Measurements from ENCODE around the gene CISTR. TPM values are rescaled to one million over a fixed set of nuclear protein-coding genes. Genes with fewer than 3 reads are reported as not detected.
"Not testable (repeated sequence)": the region's sequence is repeated elsewhere in the genome, so short reads cannot be mapped to it uniquely, and the experiment has no call there.

CISTR gene
- total RNA-seq, 1 donor from 2014 or later = not detected

GRCh38 chr12:53764615-53765014, 12.8 kb upstream of the CISTR start:
- no peaks in the 10 kb centered on the region for H3K4me1 ChIP-seq
- ATAC-seq (no peak), DNase-seq (no peak)
- intact Hi-C loops (cut with DNase I) = no loop called here
- no peaks in the 10 kb centered on the region for H3K9me3 ChIP-seq
- TF ChIP-seq, protein P1, sequence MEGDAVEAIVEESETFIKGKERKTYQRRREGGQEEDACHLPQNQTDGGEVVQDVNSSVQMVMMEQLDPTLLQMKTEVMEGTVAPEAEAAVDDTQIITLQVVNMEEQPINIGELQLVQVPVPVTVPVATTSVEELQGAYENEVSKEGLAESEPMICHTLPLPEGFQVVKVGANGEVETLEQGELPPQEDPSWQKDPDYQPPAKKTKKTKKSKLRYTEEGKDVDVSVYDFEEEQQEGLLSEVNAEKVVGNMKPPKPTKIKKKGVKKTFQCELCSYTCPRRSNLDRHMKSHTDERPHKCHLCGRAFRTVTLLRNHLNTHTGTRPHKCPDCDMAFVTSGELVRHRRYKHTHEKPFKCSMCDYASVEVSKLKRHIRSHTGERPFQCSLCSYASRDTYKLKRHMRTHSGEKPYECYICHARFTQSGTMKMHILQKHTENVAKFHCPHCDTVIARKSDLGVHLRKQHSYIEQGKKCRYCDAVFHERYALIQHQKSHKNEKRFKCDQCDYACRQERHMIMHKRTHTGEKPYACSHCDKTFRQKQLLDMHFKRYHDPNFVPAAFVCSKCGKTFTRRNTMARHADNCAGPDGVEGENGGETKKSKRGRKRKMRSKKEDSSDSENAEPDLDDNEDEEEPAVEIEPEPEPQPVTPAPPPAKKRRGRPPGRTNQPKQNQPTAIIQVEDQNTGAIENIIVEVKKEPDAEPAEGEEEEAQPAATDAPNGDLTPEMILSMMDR (IDR thresholded peaks at IDR 0.05) = no peak
- no peak overlapping the region for H3K27ac ChIP-seq
- H3K4me3 ChIP-seq = no peak overlapping the region
- no peaks in the 10 kb centered on the region for H3K36me3 ChIP-seq
- peaks cover 55% of the 10 kb centered on the region for H3K27me3 ChIP-seq (ENCODE audit: low read depth)

GRCh38 chr12:53762793-53763192, 11.0 kb upstream of the CISTR start:
- intact Hi-C loops (cut with DNase I); DNase-seq; H3K4me1 ChIP-seq; H3K4me3 ChIP-seq; H3K36me3 ChIP-seq; ATAC-seq; H3K9me3 ChIP-seq; H3K27ac ChIP-seq: not testable (repeated sequence)
- H3K27me3 ChIP-seq (ENCODE audit: low read depth) = peaks cover 56% of the 10 kb centered on the region

GRCh38 chr12:53761306-53761705, 9.5 kb upstream of the CISTR start:
- intact Hi-C loops (cut with DNase I) = no loop called here
- TF ChIP-seq, protein P1 (IDR thresholded peaks at IDR 0.05) = no peak
- Histone ChIP-seq H3K9me3 (no peaks in the 10 kb centered on the region), H3K4me1 (no peaks in the 10 kb centered on the region), H3K4me3 (no peak overlapping the region), H3K27ac (no peak overlapping the region), H3K27me3 (ENCODE audit: low read depth) (peaks cover 46% of the 10 kb centered on the region), H3K36me3 (no peaks in the 10 kb centered on the region)
- ATAC-seq (no peak), DNase-seq (no peak)

GRCh38 chr12:53759261-53759660, 7.5 kb upstream of the CISTR start:
- H3K27me3 ChIP-seq (ENCODE audit: low read depth) = peaks cover 39% of the 10 kb centered on the region
- ATAC-seq = no peak
- intact Hi-C loops (cut with DNase I) = no loop called here

GRCh38 chr12:53758730-53759103, 6.9 kb upstream of the CISTR start:
- Histone ChIP-seq H3K27me3 (ENCODE audit: low read depth) (peaks cover 39% of the 10 kb centered on the region), H3K9me3 (no peaks in the 10 kb centered on the region), H3K27ac (no peak overlapping the region), H3K4me1 (peaks cover 10% of the 10 kb centered on the region), H3K36me3 (no peaks in the 10 kb centered on the region), H3K4me3 (no peak overlapping the region)
- ATAC-seq = no peak
- TF ChIP-seq, protein P1 (IDR thresholded peaks at IDR 0.05) = no peak
- DNase-seq = no peak
- intact Hi-C loops (cut with DNase I) = no loop called here

More at GRCh38 chr12:53759261-53759660, 7.5 kb upstream of the CISTR start:
- Histone ChIP-seq H3K4me3 (no peak overlapping the region), H3K36me3 (no peaks in the 10 kb centered on the region), H3K9me3 (no peaks in the 10 kb centered on the region), H3K27ac (no peak overlapping the region), H3K4me1 (peaks cover 8% of the 10 kb centered on the region)
- TF ChIP-seq, protein P1 (IDR thresholded peaks at IDR 0.05) = no peak
- DNase-seq = no peak

DNA sequence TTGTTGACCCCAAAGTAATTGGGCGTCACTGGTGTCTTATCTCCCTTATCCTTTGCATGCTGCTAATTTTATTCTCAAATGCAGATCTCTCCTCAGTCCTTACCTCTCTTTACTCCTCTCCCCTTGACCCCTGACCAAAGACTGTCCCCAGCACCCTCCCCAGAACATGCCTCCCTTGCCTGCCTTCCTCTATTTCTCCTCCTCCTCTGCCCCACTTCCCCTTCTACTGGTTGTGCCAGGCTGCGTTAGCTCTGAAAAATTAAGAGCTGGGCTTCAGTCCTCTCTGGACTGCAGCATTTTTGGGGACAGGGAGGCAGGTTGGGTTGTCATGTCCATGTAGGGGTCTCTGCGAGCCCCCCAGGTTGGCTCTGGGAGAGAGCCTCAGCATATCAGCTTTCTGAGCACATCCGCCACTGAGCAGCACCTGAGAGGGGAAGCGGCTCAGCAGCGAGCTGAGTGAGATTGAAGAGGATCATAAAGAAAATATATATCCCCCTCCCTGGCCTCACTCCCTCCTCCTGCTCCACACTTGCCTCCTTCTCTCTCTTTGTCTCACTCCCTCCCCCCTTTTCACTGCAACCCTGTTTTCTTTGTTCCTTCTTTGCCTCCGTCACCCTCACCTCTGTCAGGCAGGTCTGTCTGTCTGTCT, 6.4 kb upstream of the CISTR start:
- Histone ChIP-seq H3K4me1 (peaks cover 10% of the 10 kb centered on the region), H3K27me3 (ENCODE audit: low read depth) (peaks cover 38% of the 10 kb centered on the region), H3K9me3 (no peaks in the 10 kb centered on the region), H3K36me3 (no peaks in the 10 kb centered on the region), H3K27ac (no peak overlapping the region), H3K4me3 (no peak overlapping the region)
- intact Hi-C loops (cut with DNase I) = no loop called here
- no peak for ATAC-seq
- TF ChIP-seq, protein P1 (IDR thresholded peaks at IDR 0.05) = no peak
- no peak for DNase-seq
